NT2/D1 (cell line): ENCODE measurements around the gene SCYGR4.

ENCODE experiments used
- DNase-seq: peaks from one replicate; pipeline ENCODE4 v3.0.0-alpha.2; 2011; ENCODE audit warnings: low read depth, low spot score
- H3K27me3 ChIP-seq: 2 replicates; pipeline ENCODE4 v1.6.0; 2011; ENCODE audit warnings: mild to moderate bottlenecking; ENCODE audit not compliant: insufficient read length, insufficient read depth
- H3K36me3 ChIP-seq: 2 replicates; pipeline ENCODE4 v1.6.1; 2011; ENCODE audit warnings: mild to moderate bottlenecking, low read length, mixed read lengths; ENCODE audit not compliant: insufficient read depth, insufficient read length
- H3K4me1 ChIP-seq: 2 replicates; pipeline ENCODE4 v1.5.1; 2011; ENCODE audit not compliant: insufficient read depth, insufficient read length
- H3K4me3 ChIP-seq: 2 replicates; pipeline ENCODE4 v1.5.1; 2011; ENCODE audit warnings: low read depth; ENCODE audit not compliant: insufficient read length
- H3K9ac ChIP-seq: 2 replicates; pipeline ENCODE4 v1.6.0; 2011; ENCODE audit warnings: low read depth; ENCODE audit not compliant: insufficient read length
- H3K9me3 ChIP-seq: 2 replicates; pipeline ENCODE4 v1.5.1; 2011; ENCODE audit warnings: mild to moderate bottlenecking, low read length; ENCODE audit not compliant: insufficient read depth
- SUZ12 ChIP-seq: IDR thresholded peaks from 2 replicates; pipeline ENCODE4 v1.6.1; 2011; ENCODE audit not compliant: insufficient read length, insufficient read depth; ENCODE audit errors: extremely low read depth
- YY1 ChIP-seq: IDR thresholded peaks from 2 replicates; pipeline ENCODE4 v1.6.1; 2011; ENCODE audit not compliant: insufficient read length, insufficient read depth
- ZNF274 ChIP-seq: IDR thresholded peaks from 2 replicates; pipeline ENCODE4 v1.6.1; 2011; ENCODE audit warnings: mild to moderate bottlenecking, low read depth, low read length

The SCYGR4 gene

DNA sequence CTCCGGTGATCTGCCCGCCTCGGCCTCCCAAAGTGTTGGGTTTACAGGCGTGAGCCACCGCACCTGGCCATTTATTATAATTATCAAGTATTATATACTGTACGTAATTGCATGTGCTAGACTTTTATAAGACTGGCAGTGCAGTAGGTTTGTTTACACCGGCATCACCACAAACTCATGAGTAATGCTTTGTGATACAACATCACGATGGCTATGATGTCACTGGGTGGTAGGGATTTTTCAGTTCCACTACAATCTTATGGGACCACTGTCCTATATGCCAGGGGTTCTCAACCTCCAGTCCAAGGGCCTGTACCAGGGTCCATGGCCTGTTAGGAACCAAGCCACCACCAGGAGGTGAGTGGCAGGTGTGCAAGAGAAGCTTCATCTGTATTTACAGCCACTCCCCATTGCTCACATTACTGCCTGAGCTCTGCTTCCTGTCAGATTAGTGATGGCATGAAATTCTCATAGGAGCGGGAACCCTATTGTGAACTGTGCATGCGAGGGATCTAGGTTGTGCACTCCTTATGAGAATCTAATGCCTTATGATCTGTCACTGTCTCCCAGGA lies 9.4 kb downstream of the SCYGR4 start:
- TF ChIP-seq YY1, result no peak
- no peak for TF ChIP-seq SUZ12
- TF ChIP-seq ZNF274, result no peak
- no peak overlapping the region for H3K9ac ChIP-seq
- no peaks in the 10 kb centered on the region for H3K36me3 ChIP-seq
- H3K9me3 ChIP-seq, result no peaks in the 10 kb centered on the region
- H3K27me3 ChIP-seq, result no peaks in the 10 kb centered on the region
- no peak for DNase-seq
- no peak overlapping the region for H3K4me3 ChIP-seq
- no peaks in the 10 kb centered on the region for H3K4me1 ChIP-seq

- no peaks in the 10 kb centered on the region for H3K9me3 ChIP-seq
- no peaks in the 10 kb centered on the region for H3K36me3 ChIP-seq
- H3K27me3 ChIP-seq, result no peaks in the 10 kb centered on the region
- no peak for TF ChIP-seq ZNF274
- no peak for TF ChIP-seq YY1
- TF ChIP-seq SUZ12, result no peak
- H3K9ac ChIP-seq, result no peak overlapping the region
- no peak for DNase-seq
- no peaks in the 10 kb centered on the region for H3K4me1 ChIP-seq
- no peak overlapping the region for H3K4me3 ChIP-seq
Observed at GRCh38 chr2:227627769-227628168, 10.5 kb downstream of the SCYGR4 start.

DNA sequence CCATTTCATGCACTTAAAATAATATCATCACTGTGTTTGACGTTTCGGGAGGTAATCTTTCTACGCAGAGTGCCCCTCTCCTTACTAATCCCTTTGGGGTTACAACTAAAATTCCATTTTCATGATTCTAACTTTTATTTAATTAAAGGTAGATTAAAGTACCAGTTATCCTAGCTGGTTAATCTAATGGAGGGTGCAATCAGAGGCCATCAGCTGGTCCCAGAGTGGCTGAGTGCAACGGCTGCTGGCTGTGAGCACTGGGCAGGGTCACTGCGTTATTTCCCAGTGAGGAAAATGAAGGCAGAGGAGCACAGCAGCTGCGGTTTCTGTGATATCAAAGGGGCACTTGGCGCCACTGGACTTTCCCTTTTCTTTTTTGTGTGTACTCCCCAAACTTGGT lies 12.1 kb downstream of the SCYGR4 start:
- Histone ChIP-seq H3K4me1 (no peaks in the 10 kb centered on the region), H3K9ac (no peak overlapping the region), H3K27me3 (no peaks in the 10 kb centered on the region), H3K4me3 (no peak overlapping the region), H3K9me3 (no peaks in the 10 kb centered on the region), H3K36me3 (no peaks in the 10 kb centered on the region)
- TF ChIP-seq ZNF274 (no peak), YY1 (no peak), SUZ12 (no peak)
- no peak for DNase-seq

DNA sequence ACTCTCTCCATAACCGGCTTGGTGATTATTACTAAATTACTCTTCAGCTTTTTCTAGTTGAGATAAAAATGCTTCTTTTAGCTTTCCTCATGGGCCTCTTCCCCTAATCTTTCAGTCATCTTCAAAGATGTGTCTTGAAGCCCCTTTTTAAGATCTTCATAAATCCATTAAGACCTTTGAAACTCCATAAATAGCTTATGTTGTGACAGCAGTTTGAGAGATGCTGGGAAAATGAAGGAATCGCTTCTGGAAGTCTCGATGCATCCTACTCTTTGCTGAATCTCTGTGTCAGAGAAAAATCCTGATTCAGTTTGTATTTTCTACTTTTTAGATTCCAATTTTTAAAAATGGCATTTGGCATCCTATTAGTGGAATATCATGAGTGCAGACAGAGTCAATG lies 13.0 kb downstream of the SCYGR4 start:
- Histone ChIP-seq H3K4me3 (no peak overlapping the region), H3K4me1 (no peaks in the 10 kb centered on the region), H3K36me3 (no peaks in the 10 kb centered on the region), H3K9ac (no peak overlapping the region), H3K9me3 (no peaks in the 10 kb centered on the region), H3K27me3 (no peaks in the 10 kb centered on the region)
- no peak for DNase-seq
- TF ChIP-seq ZNF274 (no peak), YY1 (no peak), SUZ12 (no peak)

DNA sequence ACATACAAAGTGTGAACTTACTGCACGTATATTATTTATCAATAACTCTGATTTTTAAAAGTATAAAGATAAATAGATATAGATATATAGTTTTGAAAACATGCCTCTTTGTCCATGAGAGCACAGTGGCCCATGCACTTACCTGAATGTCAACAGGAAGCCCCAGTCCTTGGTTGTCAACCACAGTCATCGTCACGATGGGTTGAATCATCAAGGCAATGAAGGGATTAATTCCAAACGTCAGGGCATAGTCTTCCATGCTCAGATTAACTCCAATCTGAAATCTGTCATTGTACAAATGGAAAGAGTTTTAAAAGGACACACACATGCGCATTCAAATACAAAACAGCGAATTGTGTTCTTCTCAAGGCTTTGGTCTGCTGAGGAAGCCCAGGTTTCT lies 15.5 kb downstream of the SCYGR4 start:
- H3K27me3 ChIP-seq, result no peaks in the 10 kb centered on the region
- TF ChIP-seq SUZ12 (no peak), ZNF274 (no peak), YY1 (no peak)
- no peaks in the 10 kb centered on the region for H3K4me1 ChIP-seq
- no peaks in the 10 kb centered on the region for H3K9me3 ChIP-seq
- no peak overlapping the region for H3K9ac ChIP-seq
- H3K4me3 ChIP-seq, result no peak overlapping the region
- DNase-seq, result no peak
- H3K36me3 ChIP-seq, result no peaks in the 10 kb centered on the region

GRCh38 chr2:227634201-227634600 lies 16.9 kb downstream of the SCYGR4 start:
- no peak for TF ChIP-seq SUZ12
- no peak for TF ChIP-seq ZNF274
- no peak for TF ChIP-seq YY1
- H3K4me3 ChIP-seq, result no peak overlapping the region
- H3K27me3 ChIP-seq, result no peaks in the 10 kb centered on the region
- no peak for DNase-seq
- H3K9ac ChIP-seq, result no peak overlapping the region
- H3K4me1 ChIP-seq, result no peaks in the 10 kb centered on the region
- H3K9me3 ChIP-seq, result no peaks in the 10 kb centered on the region
- no peaks in the 10 kb centered on the region for H3K36me3 ChIP-seq

DNA sequence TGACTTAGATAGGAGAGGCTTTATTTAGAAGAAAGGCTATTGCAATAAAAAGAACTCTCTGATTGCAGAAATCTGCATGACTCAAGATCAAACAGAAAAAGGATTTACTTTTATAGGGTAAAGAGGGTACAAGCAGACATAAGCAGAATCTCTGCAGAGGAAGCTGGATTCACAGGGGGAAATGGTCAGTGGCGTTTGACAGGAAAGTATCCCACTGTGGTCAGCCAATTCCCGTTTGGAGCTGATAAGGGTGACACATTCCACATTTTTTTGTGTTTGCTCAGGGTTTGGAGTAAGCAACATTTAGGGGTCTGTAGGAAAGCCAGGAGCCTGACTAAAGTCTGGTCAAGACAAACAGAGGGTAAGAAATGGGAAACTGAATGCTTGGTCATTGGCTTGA lies 25.4 kb downstream of the SCYGR4 start:
- H3K4me1 ChIP-seq, result no peaks in the 10 kb centered on the region
- H3K9ac ChIP-seq, result no peak overlapping the region
- H3K9me3 ChIP-seq, result no peaks in the 10 kb centered on the region
- no peak for DNase-seq
- no peak overlapping the region for H3K4me3 ChIP-seq
- no peaks in the 10 kb centered on the region for H3K27me3 ChIP-seq
- H3K36me3 ChIP-seq, result no peaks in the 10 kb centered on the region
- TF ChIP-seq YY1 (no peak), ZNF274 (no peak), SUZ12 (no peak)

DNA sequence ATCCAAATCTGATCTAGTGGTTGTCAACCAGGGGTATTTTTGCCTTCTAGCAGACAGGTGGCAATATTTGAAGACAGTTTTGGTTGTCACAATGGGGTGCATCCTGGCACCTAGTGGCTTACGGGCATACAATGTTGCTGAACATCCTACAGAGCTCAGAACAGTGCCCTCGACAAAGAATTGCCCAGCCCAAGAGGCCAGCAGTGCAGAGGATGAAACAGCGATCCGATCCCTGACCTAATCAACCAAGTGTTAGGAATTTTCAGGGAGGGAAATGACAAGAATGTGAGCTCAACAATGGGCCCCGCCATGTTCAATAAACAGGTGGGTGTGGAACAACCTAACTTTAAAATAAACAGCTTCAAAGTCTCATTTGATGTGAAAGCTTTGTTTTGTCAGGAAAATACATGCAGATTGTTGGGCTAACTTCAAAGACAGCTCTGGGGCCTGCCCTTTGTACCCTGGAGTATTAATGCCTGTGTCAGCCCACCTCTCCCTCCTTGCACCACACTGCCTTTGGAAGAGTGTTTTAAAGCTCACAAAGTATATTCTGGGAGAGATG lies 26.8 kb downstream of the SCYGR4 start:
- Histone ChIP-seq H3K9me3 (no peaks in the 10 kb centered on the region), H3K27me3 (no peaks in the 10 kb centered on the region), H3K9ac (no peak overlapping the region), H3K36me3 (no peaks in the 10 kb centered on the region), H3K4me3 (no peak overlapping the region), H3K4me1 (no peaks in the 10 kb centered on the region)
- no peak for DNase-seq
- TF ChIP-seq SUZ12 (no peak), ZNF274 (no peak), YY1 (no peak)
